SKM-1 (cell line): ENCODE results near the gene MMD2.
"Not testable (repeated sequence)": the region's sequence is repeated elsewhere in the genome, so short reads cannot be mapped to it uniquely, and the experiment has no call there.

ENCODE experiments used
- DNase-seq: peaks from one replicate; lab custom pipeline; 2025; ENCODE audit not compliant: unreplicated experiment; lab: John Stamatoyannopoulos, UW

MMD2 gene

GRCh38 chr7:4958477-4959301 lies at the start of gene MMD2:
Gene MMD2, minus strand, starts transcription at chr7:4959187. Its CDS starts 170 bp downstream, at chr7:4959017.
- no peak for DNase-seq

GRCh38 chr7:5005066-5005465 lies 46.1 kb upstream of the MMD2 start:
- DNase-seq, result no peak

GRCh38 chr7:5001911-5002310 lies 42.9 kb upstream of the MMD2 start:
- no peak for DNase-seq

GRCh38 chr7:5001003-5001402 lies 42.0 kb upstream of the MMD2 start:
- DNase-seq, result no peak

GRCh38 chr7:4999369-4999950 lies 40.5 kb upstream of the MMD2 start:
- no peak for DNase-seq

GRCh38 chr7:4998910-4999309 lies 39.9 kb upstream of the MMD2 start:
- DNase-seq, result no peak

GRCh38 chr7:4998244-4998643 lies 39.3 kb upstream of the MMD2 start:
- no peak for DNase-seq

- DNase-seq, result no peak
These were observed 37.8 kb upstream of the MMD2 start for GRCh38 chr7:4996696-4997222.

GRCh38 chr7:4995429-4995969 lies 36.5 kb upstream of the MMD2 start:
- DNase-seq, result no peak

GRCh38 chr7:4993471-4993870 lies 34.5 kb upstream of the MMD2 start:
- no peak for DNase-seq

- DNase-seq, result not testable (repeated sequence)
These were observed 23.8 kb upstream of the MMD2 start for GRCh38 chr7:4982741-4983140.

- DNase-seq, result not testable (repeated sequence)
These were observed 22.4 kb upstream of the MMD2 start for GRCh38 chr7:4981295-4981890.

- not testable (repeated sequence) for DNase-seq
These were observed 16.6 kb upstream of the MMD2 start for GRCh38 chr7:4975626-4976025.

GRCh38 chr7:4973728-4974198 lies 14.8 kb upstream of the MMD2 start:
- peak; percentile 81 for DNase-seq

GRCh38 chr7:4972446-4972845 lies 13.5 kb upstream of the MMD2 start:
- DNase-seq, result not testable (repeated sequence)

GRCh38 chr7:4965295-4966022 lies 6.5 kb upstream of the MMD2 start:
- DNase-seq, result no peak

GRCh38 chr7:4964506-4964905 lies 5.5 kb upstream of the MMD2 start:
- DNase-seq, result no peak

- DNase-seq, result no peak
These were observed 4.1 kb upstream of the MMD2 start for GRCh38 chr7:4962872-4963775.

- no peak for DNase-seq
These were observed 1.4 kb upstream of the MMD2 start for GRCh38 chr7:4960363-4960762.

- DNase-seq, result no peak
These were observed 906 bp upstream of the MMD2 start for GRCh38 chr7:4959893-4960292.
